Prostate gland (tissue), 2 donors: Measurements from ENCODE around the gene ZFR.

Experiments
- POLR2A ChIP-seq: fragments of 450-650 bp; IDR thresholded peaks from one replicate; pipeline ENCODE4 v1.6.1; 2016; ENCODE audit warnings: antibody characterized with exemption, mild to moderate bottlenecking
- POLR2AphosphoS5 ChIP-seq: sonication (generic); formaldehyde crosslinking; IDR thresholded peaks from one replicate; pipeline ENCODE4 v1.6.1; 2017; ENCODE audit warnings: antibody characterized with exemption
- TF ChIP-seq, protein P1 (sequence below), 4 experiments: fragments of 200-600 bp in 2 of 4; fragments of 450-650 bp in 2 of 4; sonication (generic) in 2 of 4; IDR thresholded peaks; 1 replicate in 3 of 4; 2 replicates in 1 of 4; pipeline ENCODE4 v1.5.1; 2016 to 2019; ENCODE audit warnings: antibody characterized with exemption in 4 of 4, mild to moderate bottlenecking in 2 of 4, moderate library complexity in 2 of 4

DNA sequence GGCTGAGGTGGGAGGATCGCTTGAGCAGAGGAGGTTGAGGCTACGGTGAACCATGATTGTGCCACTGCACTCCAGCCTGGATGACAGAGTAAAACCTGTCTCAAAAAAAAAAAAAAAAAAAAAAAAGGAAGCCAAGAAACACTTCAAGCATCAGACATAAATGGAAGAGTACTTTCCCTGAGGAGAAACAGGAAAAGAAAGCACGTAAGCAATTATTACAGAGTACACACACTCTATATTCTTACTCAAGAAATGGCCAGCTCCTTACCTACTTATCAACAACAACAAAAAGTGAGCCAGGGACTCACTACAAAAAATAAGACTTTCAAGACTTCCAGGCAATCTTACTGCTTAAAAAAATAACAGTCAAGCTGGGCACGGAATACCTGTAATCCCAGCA, 21.8 kb downstream of the ZFR start:
- TF ChIP-seq, protein P1, sequence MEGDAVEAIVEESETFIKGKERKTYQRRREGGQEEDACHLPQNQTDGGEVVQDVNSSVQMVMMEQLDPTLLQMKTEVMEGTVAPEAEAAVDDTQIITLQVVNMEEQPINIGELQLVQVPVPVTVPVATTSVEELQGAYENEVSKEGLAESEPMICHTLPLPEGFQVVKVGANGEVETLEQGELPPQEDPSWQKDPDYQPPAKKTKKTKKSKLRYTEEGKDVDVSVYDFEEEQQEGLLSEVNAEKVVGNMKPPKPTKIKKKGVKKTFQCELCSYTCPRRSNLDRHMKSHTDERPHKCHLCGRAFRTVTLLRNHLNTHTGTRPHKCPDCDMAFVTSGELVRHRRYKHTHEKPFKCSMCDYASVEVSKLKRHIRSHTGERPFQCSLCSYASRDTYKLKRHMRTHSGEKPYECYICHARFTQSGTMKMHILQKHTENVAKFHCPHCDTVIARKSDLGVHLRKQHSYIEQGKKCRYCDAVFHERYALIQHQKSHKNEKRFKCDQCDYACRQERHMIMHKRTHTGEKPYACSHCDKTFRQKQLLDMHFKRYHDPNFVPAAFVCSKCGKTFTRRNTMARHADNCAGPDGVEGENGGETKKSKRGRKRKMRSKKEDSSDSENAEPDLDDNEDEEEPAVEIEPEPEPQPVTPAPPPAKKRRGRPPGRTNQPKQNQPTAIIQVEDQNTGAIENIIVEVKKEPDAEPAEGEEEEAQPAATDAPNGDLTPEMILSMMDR (IDR thresholded peaks at IDR 0.05): no peak
- TF ChIP-seq POLR2AphosphoS5: no peak
- no peak for TF ChIP-seq POLR2A
